T-helper 2 cell treated with Interferon-gamma antibody and Interleukin-4, amounts not matched to agents 100 ng/mL and 5 ng/mL, for 36 hours (primary cell): Measurements from ENCODE around the gene AIM2. TPM values are rescaled to one million over a fixed set of nuclear protein-coding genes. Genes with fewer than 3 reads are reported as not detected.
"Not testable (repeated sequence)": the region's sequence is repeated elsewhere in the genome, so short reads cannot be mapped to it uniquely, and the experiment has no call there.

Source experiments
- intact Hi-C: fragments of 100-400 bp; cut with micrococcal nuclease; formaldehyde crosslinking; loops from one replicate; pipeline ENCODE4 v1.15.1; 2023
- total RNA-seq: library from RNA; stranded (reverse); gene quantifications from 2 replicates; pipeline ENCODE4 v1.2.3, GENCODE V29; 2022

AIM2 gene
- total RNA-seq, 1 donor from 2014 or later = 11.4 TPM

DNA sequence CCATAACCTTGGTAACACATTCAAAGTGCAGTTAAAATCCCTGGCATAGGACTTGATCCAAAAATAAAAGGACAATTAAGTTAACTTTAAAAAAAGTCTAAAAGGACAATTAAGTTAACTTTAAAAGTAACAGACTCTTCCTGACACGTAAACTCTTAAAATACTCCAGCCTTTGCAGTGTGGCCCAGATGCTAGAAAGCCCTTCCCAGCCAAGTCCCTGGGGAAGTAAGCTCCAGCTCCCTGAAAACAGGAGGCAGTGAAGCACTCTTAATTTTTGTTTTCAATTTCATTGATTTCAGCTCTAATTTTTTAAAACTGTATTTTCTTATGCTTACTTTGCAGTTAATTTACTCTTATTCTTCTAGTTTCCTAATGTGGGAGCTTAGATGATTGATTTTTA, 5.1 kb upstream of the AIM2 start:
- intact Hi-C loops = no loop called here

- intact Hi-C loops = loop anchor here (5.0 to 10.0 kb wide), 4 partner anchors 145 to 955 kb away; partner anchors contain the start of gene PYHIN1
These were observed 3.0 kb upstream of the AIM2 start for GRCh38 chr1:159079525-159079924.

- intact Hi-C loops = loop anchor here (1.0 to 10.0 kb wide), 7 partner anchors 13 to 953 kb away; partner anchors contain the start of genes IFI16 and PYHIN1
These were observed 775 bp upstream of the AIM2 start for GRCh38 chr1:159077120-159077961.

- intact Hi-C loops = loop anchor here (5.0 to 10.0 kb wide), 4 partner anchors 137 to 947 kb away; partner anchors contain the start of gene PYHIN1
These were observed 4.5 kb downstream of the AIM2 start for GRCh38 chr1:159071970-159072582.

GRCh38 chr1:159068886-159069285, 7.7 kb downstream of the AIM2 start:
- intact Hi-C loops = loop anchor here (1.0 to 5.0 kb wide), 3 partner anchors 7 to 562 kb away; partner anchors contain the start of gene AIM2

- intact Hi-C loops = loop anchor here (1.0 to 5.0 kb wide), 3 partner anchors 8 to 561 kb away; partner anchors contain the start of gene AIM2
These were observed 8.6 kb downstream of the AIM2 start for GRCh38 chr1:159067699-159068621.

- intact Hi-C loops = loop anchor here (5.0 kb wide), 1 partner anchor 559 kb away; no protein-coding TSS in a partner anchor
These were observed 10.5 kb downstream of the AIM2 start for GRCh38 chr1:159066108-159066507.

DNA sequence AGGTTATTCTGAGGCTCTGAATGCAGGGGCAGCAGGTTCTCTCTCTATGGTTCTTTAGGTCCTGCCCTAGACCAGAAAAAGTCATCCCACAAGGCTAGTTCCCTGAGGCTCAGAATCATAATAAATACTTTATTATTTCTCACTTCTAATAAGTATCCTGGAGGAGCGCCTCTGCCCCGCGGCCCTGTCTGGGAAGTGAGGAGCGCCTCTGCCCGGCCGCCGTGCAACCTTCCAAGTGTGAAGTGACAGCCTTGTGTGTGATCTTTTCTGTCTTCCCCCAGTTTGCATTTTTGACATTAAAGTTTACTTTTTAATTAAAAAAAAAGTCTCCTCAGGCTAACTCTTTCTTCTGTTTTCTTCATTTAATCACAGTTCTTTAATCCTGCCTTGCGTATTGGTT, 11.5 kb downstream of the AIM2 start:
- intact Hi-C loops = loop anchor here (5.0 kb wide), 1 partner anchor 558 kb away; no protein-coding TSS in a partner anchor

GRCh38 chr1:159058751-159059150, 17.8 kb downstream of the AIM2 start:
- intact Hi-C loops = no loop called here

GRCh38 chr1:159056069-159056698, 20.4 kb downstream of the AIM2 start:
- intact Hi-C loops = no loop called here

- intact Hi-C loops = no loop called here
These were observed 21.4 kb downstream of the AIM2 start for GRCh38 chr1:159055181-159055641.

DNA sequence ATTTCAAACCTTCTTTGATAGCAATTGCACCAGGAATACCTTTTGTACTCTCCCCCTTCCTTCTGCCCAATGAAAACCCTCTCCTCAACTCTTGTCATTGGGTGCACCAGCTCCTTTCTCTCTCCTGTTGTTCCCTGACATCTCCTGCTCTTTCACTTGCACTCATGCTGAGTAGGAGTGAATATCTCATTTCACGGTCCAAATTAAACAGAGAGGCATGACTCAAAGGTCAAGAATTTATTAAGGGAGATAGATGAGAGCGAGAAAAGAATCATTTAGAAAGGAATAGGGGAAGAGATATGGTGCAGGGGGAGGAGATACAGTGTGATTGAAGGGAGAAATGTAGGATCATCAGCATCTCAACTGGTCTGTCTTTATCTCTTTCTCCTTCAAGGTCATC, 22.1 kb downstream of the AIM2 start:
- intact Hi-C loops = no loop called here

DNA sequence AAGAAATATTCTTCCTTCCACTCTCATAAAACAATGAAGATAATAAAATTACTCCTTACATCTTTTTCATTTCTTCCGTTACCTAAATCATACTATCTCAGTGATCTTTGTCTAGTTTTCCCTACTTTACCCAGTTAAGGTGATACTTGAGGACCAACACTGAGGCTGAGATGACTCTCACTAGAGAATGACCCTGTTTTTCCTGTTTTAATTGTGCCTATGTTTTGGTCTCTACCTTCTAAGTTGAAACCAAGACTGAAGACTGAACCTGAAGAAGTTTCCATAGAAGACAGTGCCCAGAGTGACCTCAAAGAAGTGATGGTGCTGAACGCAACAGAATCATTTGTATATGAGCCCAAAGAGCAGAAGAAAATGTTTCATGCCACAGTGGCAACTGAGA, 25.1 kb downstream of the AIM2 start:
- intact Hi-C loops = no loop called here

- intact Hi-C loops = not testable (repeated sequence)
These were observed 30.1 kb downstream of the AIM2 start for GRCh38 chr1:159046486-159046885.

DNA sequence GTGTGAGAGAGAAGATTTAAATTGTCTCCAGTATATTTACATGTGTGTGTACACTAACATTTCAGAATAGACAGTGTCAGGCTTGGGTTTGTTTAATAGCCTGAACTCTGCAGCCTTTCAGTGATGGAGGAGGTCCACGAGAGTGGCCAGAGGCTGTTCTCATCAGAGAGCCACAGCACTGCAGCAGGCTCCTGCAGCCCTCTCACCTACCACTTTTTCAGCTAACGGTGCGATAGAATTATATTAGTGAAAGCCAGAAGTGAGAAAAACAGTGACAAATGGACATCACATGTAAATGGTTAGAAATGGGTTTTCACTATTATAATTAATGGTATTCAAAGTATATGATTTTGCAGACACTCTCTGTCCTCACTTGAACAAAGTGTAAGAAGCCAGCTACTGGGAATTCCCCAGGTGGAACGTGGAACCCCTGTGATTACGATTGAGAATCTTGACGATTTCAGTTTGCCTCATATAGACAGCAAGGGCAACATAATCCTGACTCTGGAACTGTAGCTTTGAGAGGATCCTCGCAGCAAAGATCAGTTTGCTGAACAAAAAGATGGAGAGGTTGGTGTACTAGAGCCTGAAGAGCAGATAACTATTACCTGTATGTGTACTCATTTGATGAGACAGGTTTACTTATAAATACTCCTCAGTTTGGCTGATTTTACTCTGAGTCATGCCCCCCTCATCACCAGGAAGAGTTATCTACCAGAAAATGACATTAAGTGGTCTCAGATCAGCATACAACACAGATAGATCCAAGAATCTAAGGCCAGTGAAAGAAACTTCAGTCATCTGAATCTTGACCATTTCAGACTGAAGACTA, 35.5 kb downstream of the AIM2 start:
- intact Hi-C loops = no loop called here

DNA sequence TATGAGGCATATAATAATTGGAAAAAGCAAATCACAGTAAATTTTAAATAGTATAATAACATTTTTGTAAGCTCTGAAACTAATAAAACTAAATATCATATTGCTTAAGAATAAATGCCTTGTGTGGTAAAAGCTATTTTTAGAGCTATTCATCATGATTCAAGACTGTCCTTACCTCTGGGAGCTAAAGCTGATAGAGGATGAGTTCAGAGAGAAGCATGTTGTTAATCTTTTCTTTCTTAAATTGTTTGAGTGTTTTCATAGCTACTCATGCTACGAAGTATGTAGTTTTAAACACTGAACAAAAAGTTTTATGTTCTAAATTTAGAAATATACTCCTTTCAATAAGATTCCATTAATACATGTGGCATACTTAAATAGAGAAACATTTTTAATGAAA, 36.4 kb downstream of the AIM2 start:
- intact Hi-C loops = no loop called here

GRCh38 chr1:159030877-159031447, 45.6 kb downstream of the AIM2 start:
- intact Hi-C loops = no loop called here

GRCh38 chr1:159030311-159030710, 46.3 kb downstream of the AIM2 start:
- intact Hi-C loops = no loop called here

DNA sequence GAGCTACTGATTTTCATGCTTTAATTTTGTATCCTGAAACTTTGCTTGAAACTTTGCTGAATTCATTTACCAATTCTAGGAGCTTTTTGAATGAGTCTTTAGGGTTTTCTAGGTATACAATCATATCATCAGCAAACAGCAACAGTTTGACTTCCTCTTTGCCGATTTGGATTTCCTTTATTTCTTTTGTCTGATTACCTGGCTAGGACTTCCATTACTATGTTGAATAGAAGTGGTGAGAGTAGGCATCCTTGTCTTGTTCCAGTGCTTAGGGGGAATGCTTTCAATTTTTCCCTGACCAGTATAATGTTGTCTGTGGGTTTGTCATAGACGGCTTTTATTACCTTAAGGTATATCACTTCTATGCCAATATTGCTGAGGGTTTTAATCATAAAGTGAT, 49.7 kb downstream of the AIM2 start:
- intact Hi-C loops = not testable (repeated sequence)
